Measurements from ENCODE around the gene ZRANB1. TPM values are rescaled to one million over a fixed set of nuclear protein-coding genes. Genes with fewer than 3 reads are reported as not detected.
A peak's percentile ranks its signal among the peaks of the same experiment; 100 is the strongest.

The ZRANB1 gene
- total and polyA plus RNA-seq, 8 donors: 15.3 to 31.5 (median 27.0) TPM

GRCh38 chr10:124959564-124959963, 17.6 kb downstream of the ZRANB1 start:
- intact Hi-C loops (cut with DNase I): no loop called here
- no peak for ATAC-seq
- peaks cover 0 to 51% of the 10 kb centered on the region in 2 donors for H3K4me1 ChIP-seq

GRCh38 chr10:124961248-124961570, 19.3 kb downstream of the ZRANB1 start:
- DNase-seq: no peak
- ATAC-seq: no peak
- intact Hi-C loops (cut with DNase I): no loop called here
- no peak overlapping the region for H3K4me3 ChIP-seq
- no peak for TF ChIP-seq CTCF (IDR thresholded peaks at IDR 0.05)
- no peaks in the 10 kb centered on the region for H3K36me3 ChIP-seq
- H3K4me1 ChIP-seq: peaks cover 0 to 41% of the 10 kb centered on the region in 2 donors
- no peak overlapping the region for H3K27ac ChIP-seq
- H3K9me3 ChIP-seq: no peaks in the 10 kb centered on the region
- no peaks in the 10 kb centered on the region for H3K27me3 ChIP-seq

More at GRCh38 chr10:124959564-124959963, 17.6 kb downstream of the ZRANB1 start:
- Histone ChIP-seq H3K9me3 (no peaks in the 10 kb centered on the region), H3K27ac (no peak overlapping the region), H3K4me3 (no peak overlapping the region), H3K27me3 (no peaks in the 10 kb centered on the region), H3K36me3 (no peaks in the 10 kb centered on the region)
- TF ChIP-seq CTCF (IDR thresholded peaks at IDR 0.05): no peak
- DNase-seq: no peak

GRCh38 chr10:124962421-124962820, 20.5 kb downstream of the ZRANB1 start:
- DNase-seq (no peak), ATAC-seq (no peak)
- no peak for TF ChIP-seq CTCF (IDR thresholded peaks at IDR 0.05)
- Histone ChIP-seq H3K4me1 (peaks cover 0 to 29% of the 10 kb centered on the region in 2 donors), H3K27ac (no peak overlapping the region), H3K27me3 (no peaks in the 10 kb centered on the region), H3K9me3 (no peaks in the 10 kb centered on the region), H3K36me3 (peaks cover 0 to 12% of the 10 kb centered on the region in 2 donors), H3K4me3 (no peak overlapping the region)
- intact Hi-C loops (cut with DNase I): no loop called here

- Histone ChIP-seq H3K27ac (peak overlapping the region in 1 of 2 donors; percentile 1), H3K27me3 (no peaks in the 10 kb centered on the region), H3K9me3 (no peaks in the 10 kb centered on the region), H3K4me3 (no peak overlapping the region), H3K4me1 (peaks cover 0 to 14% of the 10 kb centered on the region in 2 donors), H3K36me3 (peaks cover 0 to 26% of the 10 kb centered on the region in 2 donors)
- intact Hi-C loops (cut with DNase I): no loop called here
- DNase-seq (peak in 1 of 4 donors; percentile 54), ATAC-seq (no peak)
- TF ChIP-seq CTCF (IDR thresholded peaks at IDR 0.05): no peak
These were observed 22.2 kb downstream of the ZRANB1 start for GRCh38 chr10:124963866-124964720.

- Histone ChIP-seq H3K4me1 (peaks cover 4 to 6% of the 10 kb centered on the region in 2 donors), H3K36me3 (peaks cover 0 to 30% of the 10 kb centered on the region in 2 donors), H3K9me3 (no peaks in the 10 kb centered on the region), H3K4me3 (no peak overlapping the region), H3K27ac (no peak overlapping the region), H3K27me3 (no peaks in the 10 kb centered on the region)
- intact Hi-C loops (cut with DNase I): no loop called here
- DNase-seq: peak in 1 of 4 donors; percentile 32
- ATAC-seq: no peak
- no peak for TF ChIP-seq CTCF (IDR thresholded peaks at IDR 0.05)
These were observed 24.1 kb downstream of the ZRANB1 start for GRCh38 chr10:124966008-124966407.

Data from left lung (tissue), 10 donors.